Naive thymus-derived CD4-positive, alpha-beta T cell (primary cell): ENCODE data around the gene IGSF8. TPM values are rescaled to one million over a fixed set of nuclear protein-coding genes. Genes with fewer than 3 reads are reported as not detected.

Experiments used
- ATAC-seq: fragments of 150-1000 bp; cut with Tn5 transposase; 2 replicates; pipeline ENCODE4 v1.10.0; 2021; ENCODE audit warnings: mild to moderate bottlenecking, moderate library complexity
- CTCF ChIA-PET: fragments of 350-600 bp; sonication (Branson Sonifier 250); formaldehyde crosslinking; loops from one replicate; lab custom pipeline; 2021; ENCODE audit warnings: antibody characterized with exemption; lab: Charles Lee
- POLR2A ChIA-PET: fragments of 350-600 bp; sonication (Branson Sonifier 250); formaldehyde crosslinking; loops from one replicate; lab custom pipeline; 2021; ENCODE audit warnings: antibody characterized with exemption, inconsistent platforms; lab: Charles Lee
- DNase-seq, 9 donors: peaks; one replicate each; pipeline versions ENCODE4 v3.0.0 to v3.0.0-alpha.2; 2020 to 2022; ENCODE audit warnings: mixed read lengths in 1 of 9
- H3K27ac ChIP-seq: one replicate; pipeline ENCODE4 v1.7.0; 2013; ENCODE audit warnings: mild to moderate bottlenecking, low read depth, low read length, moderate library complexity
- H3K27me3 ChIP-seq, 2 donors: one replicate each; pipeline ENCODE4 v1.7.0; 2013; ENCODE audit warnings: low read length in 2 of 2, mild to moderate bottlenecking in 2 of 2, moderate library complexity in 2 of 2; ENCODE audit not compliant: control insufficient read depth in 2 of 2, insufficient read depth in 2 of 2
- H3K36me3 ChIP-seq, 3 experiments: 1 replicate in 2 of 3; 2 replicates in 1 of 3; pipeline ENCODE4 v1.7.0; 2013; ENCODE audit warnings: low read length in 3 of 3, mild to moderate bottlenecking in 3 of 3, moderate library complexity in 1 of 3; ENCODE audit not compliant: insufficient read depth in 3 of 3, control insufficient read depth in 2 of 3
- H3K4me1 ChIP-seq, 2 donors: one replicate each; pipeline ENCODE4 v1.7.0; 2013; ENCODE audit warnings: low read length in 2 of 2, mild to moderate bottlenecking in 2 of 2, moderate library complexity in 1 of 2; ENCODE audit not compliant: control insufficient read depth in 2 of 2, insufficient read depth in 2 of 2
- H3K4me3 ChIP-seq: 2 replicates; pipeline ENCODE4 v1.7.0; 2013; ENCODE audit warnings: mild to moderate bottlenecking, low read length
- H3K9me3 ChIP-seq, 3 experiments: 1 replicate in 2 of 3; 2 replicates in 1 of 3; pipeline ENCODE4 v1.7.0; 2013; ENCODE audit warnings: low read length in 3 of 3; ENCODE audit not compliant: control insufficient read depth in 2 of 3
- H3K27ac Mint-ChIP-seq, 9 donors: one replicate each; pipeline ENCODE4 v1.8.0; 2020 to 2022; ENCODE audit warnings: mixed read lengths in 9 of 9, mild to moderate bottlenecking in 8 of 9, moderate library complexity in 5 of 9, inconsistent platforms in 2 of 9
- H3K27me3 Mint-ChIP-seq, 5 donors: one replicate each; pipeline ENCODE4 v1.8.0; 2021 to 2022; ENCODE audit warnings: mixed read lengths in 5 of 5, mild to moderate bottlenecking in 1 of 5
- H3K36me3 Mint-ChIP-seq, 5 donors: one replicate each; pipeline ENCODE4 v1.8.0; 2020 to 2022; ENCODE audit warnings: mixed read lengths in 5 of 5, mild to moderate bottlenecking in 3 of 5, inconsistent platforms in 1 of 5
- H3K4me1 Mint-ChIP-seq, 7 donors: one replicate each; pipeline ENCODE4 v1.8.0; 2020 to 2022; ENCODE audit warnings: mixed read lengths in 7 of 7, mild to moderate bottlenecking in 3 of 7, inconsistent platforms in 1 of 7
- H3K4me3 Mint-ChIP-seq, 10 donors: one replicate each; pipeline ENCODE4 v1.8.0; 2020 to 2022; ENCODE audit warnings: mild to moderate bottlenecking in 10 of 10, mixed read lengths in 10 of 10, moderate library complexity in 6 of 10, inconsistent platforms in 2 of 10
- H3K9me3 Mint-ChIP-seq, 11 donors: one replicate each; pipeline ENCODE4 v1.8.0; 2020 to 2022; ENCODE audit warnings: mixed read lengths in 11 of 11, mild to moderate bottlenecking in 4 of 11, inconsistent platforms in 1 of 11, moderate library complexity in 1 of 11
- intact Hi-C, 2 donors: fragments of 100-400 bp; cut with micrococcal nuclease; formaldehyde crosslinking; loops; one replicate each; pipeline ENCODE4 v1.15.1; 2023
- polyA plus RNA-seq, 2 donors: library from polyadenylated mRNA; unstranded; fragments of 300-500 nt; fragmentation: Illumina TruSeq; gene quantifications; one replicate each; pipeline ENCODE4 v1.2.3, GENCODE V29; 2021
- total RNA-seq, 6 experiments: library from RNA in 5 of 6; stranded (reverse) in 5 of 6; gene quantifications; 1 replicate in 5 of 6; 2 replicates in 1 of 6; pipeline ENCODE4 v1.2.3 and lab custom pipeline; 2021 to 2026

The IGSF8 gene
- total and polyA plus RNA-seq, 7 experiments from 2014 or later: 31.9 to 68.7 (median 44.8) TPM

- H3K9me3 Mint-ChIP-seq: peaks cover 0 to 2% (median 0%) of the 10 kb centered on the region in 11 donors
- Histone ChIP-seq H3K4me3 (no peak overlapping the region), H3K9me3 (no peaks in the 10 kb centered on the region), H3K27me3 (no peaks in the 10 kb centered on the region), H3K27ac (no peak overlapping the region), H3K4me1 (no peaks in the 10 kb centered on the region), H3K36me3 (no peaks in the 10 kb centered on the region)
- H3K27me3 Mint-ChIP-seq: peaks cover 0 to 23% (median 4%) of the 10 kb centered on the region in 5 donors
- ATAC-seq (no peak), DNase-seq (no peak)
- no peak overlapping the region for H3K27ac Mint-ChIP-seq
- POLR2A ChIA-PET: no interaction called here
- H3K4me1 Mint-ChIP-seq: peaks cover 0 to 2% (median 0%) of the 10 kb centered on the region in 7 donors
- no peak overlapping the region for H3K4me3 Mint-ChIP-seq
- intact Hi-C loops: no loop called here
- CTCF ChIA-PET: interaction anchor here (0.7 kb wide), 1 partner anchor 158 kb away, joined by 3 read pairs; no protein-coding TSS in a partner anchor
- no peaks in the 10 kb centered on the region for H3K36me3 Mint-ChIP-seq
Measured at GRCh38 chr1:160130939-160131338, 32.5 kb upstream of the IGSF8 start.

GRCh38 chr1:160130486-160130885 is 32.1 kb upstream of the IGSF8 start:
- H3K27me3 Mint-ChIP-seq: peaks cover 0 to 23% (median 4%) of the 10 kb centered on the region in 5 donors
- no peaks in the 10 kb centered on the region for H3K9me3 ChIP-seq

DNA sequence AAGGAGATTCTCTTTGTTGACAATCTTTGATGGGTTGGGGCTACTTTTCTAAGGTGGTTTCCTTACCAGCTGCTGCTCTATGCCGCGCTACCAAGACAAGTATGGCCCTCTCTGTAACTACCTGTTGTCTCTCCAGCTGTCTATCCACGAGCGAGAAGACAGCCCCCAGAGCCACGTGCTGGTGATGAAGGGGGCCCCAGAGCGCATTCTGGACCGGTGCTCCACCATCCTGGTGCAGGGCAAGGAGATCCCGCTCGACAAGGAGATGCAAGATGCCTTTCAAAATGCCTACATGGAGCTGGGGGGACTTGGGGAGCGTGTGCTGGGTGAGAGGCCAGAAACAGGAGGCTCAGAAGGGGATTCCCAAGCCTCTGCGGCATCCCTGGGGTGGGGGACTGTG is 31.5 kb upstream of the IGSF8 start:
- no peak for DNase-seq
- CTCF ChIA-PET: no interaction called here
- no peaks in the 10 kb centered on the region for H3K36me3 Mint-ChIP-seq

More at GRCh38 chr1:160130486-160130885, 32.1 kb upstream of the IGSF8 start:
- Histone ChIP-seq H3K36me3 (no peaks in the 10 kb centered on the region), H3K4me3 (no peak overlapping the region), H3K4me1 (no peaks in the 10 kb centered on the region), H3K27ac (no peak overlapping the region), H3K27me3 (no peaks in the 10 kb centered on the region)
- intact Hi-C loops: no loop called here
- ATAC-seq: no peak
- ChIA-PET POLR2A (no interaction called here), CTCF (interaction anchor here (0.7 kb wide), 1 partner anchor 158 kb away, joined by 3 read pairs; no protein-coding TSS in a partner anchor)
- H3K9me3 Mint-ChIP-seq: peaks cover 0 to 2% (median 0%) of the 10 kb centered on the region in 11 donors
- H3K4me3 Mint-ChIP-seq: no peak overlapping the region
- DNase-seq: no peak
- no peak overlapping the region for H3K27ac Mint-ChIP-seq
- H3K36me3 Mint-ChIP-seq: no peaks in the 10 kb centered on the region
- H3K4me1 Mint-ChIP-seq: peaks cover 0 to 2% (median 0%) of the 10 kb centered on the region in 7 donors

DNA sequence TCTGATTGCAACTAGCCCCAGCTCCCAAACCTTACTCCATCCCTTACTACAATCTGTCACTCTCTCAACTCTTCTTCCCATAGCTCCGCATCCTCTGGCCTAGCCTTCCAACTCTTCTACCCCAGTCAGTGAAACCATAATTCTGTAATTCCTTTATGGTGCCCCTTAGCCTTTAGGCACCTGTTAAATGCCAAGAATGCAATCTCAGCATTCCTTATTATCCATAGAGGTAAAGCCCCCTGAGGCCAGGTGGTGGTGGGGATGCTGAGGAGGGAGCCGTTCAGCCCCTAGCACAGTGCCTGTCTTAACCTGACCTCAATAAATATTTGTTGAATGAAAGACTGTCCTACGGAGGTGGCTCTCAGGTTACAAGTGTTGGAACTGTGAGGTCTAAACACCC is 31.1 kb upstream of the IGSF8 start:
- Mint-ChIP-seq H3K4me3 (no peak overlapping the region), H3K36me3 (no peaks in the 10 kb centered on the region), H3K4me1 (no peaks in the 10 kb centered on the region), H3K27me3 (peaks cover 0 to 23% (median 4%) of the 10 kb centered on the region in 5 donors), H3K27ac (no peak overlapping the region), H3K9me3 (peaks cover 0 to 2% (median 0%) of the 10 kb centered on the region in 11 donors)
- H3K27ac ChIP-seq: no peak overlapping the region
- no peak overlapping the region for H3K4me3 ChIP-seq
- ATAC-seq: no peak
- no peaks in the 10 kb centered on the region for H3K4me1 ChIP-seq
- intact Hi-C loops: no loop called here
- no peak for DNase-seq
- H3K27me3 ChIP-seq: no peaks in the 10 kb centered on the region
- H3K9me3 ChIP-seq: no peaks in the 10 kb centered on the region
- ChIA-PET CTCF (no interaction called here), POLR2A (no interaction called here)
- no peaks in the 10 kb centered on the region for H3K36me3 ChIP-seq

More for the DNA sequence above, 31.5 kb upstream of the IGSF8 start:
- ATAC-seq: no peak
- Mint-ChIP-seq H3K9me3 (peaks cover 0 to 2% (median 0%) of the 10 kb centered on the region in 11 donors), H3K4me3 (no peak overlapping the region), H3K4me1 (no peaks in the 10 kb centered on the region), H3K27me3 (peaks cover 0 to 23% (median 4%) of the 10 kb centered on the region in 5 donors), H3K27ac (no peak overlapping the region)
- no peaks in the 10 kb centered on the region for H3K9me3 ChIP-seq
- no peaks in the 10 kb centered on the region for H3K36me3 ChIP-seq
- H3K4me3 ChIP-seq: no peak overlapping the region
- H3K27ac ChIP-seq: no peak overlapping the region
- POLR2A ChIA-PET: no interaction called here
- H3K27me3 ChIP-seq: no peaks in the 10 kb centered on the region
- H3K4me1 ChIP-seq: no peaks in the 10 kb centered on the region
- intact Hi-C loops: no loop called here

DNA sequence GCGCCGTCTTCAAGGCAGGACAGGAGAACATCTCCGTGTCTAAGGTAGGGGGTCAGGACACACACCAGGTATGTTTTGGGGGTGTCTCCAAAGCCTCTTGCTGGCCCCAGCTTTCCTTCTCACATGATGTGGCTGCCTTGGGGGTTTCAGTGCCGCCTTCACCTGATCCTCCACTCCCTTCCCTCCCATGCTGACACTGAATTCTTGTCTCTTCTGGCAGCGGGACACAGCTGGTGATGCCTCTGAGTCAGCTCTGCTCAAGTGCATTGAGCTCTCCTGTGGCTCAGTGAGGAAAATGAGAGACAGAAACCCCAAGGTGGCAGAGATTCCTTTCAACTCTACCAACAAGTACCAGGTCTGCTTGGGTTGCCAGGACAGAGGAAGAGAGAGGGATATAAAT is 30.6 kb upstream of the IGSF8 start:
- CTCF ChIA-PET: no interaction called here
- intact Hi-C loops: no loop called here
- no peak overlapping the region for H3K4me3 ChIP-seq
- no peak for ATAC-seq
- no peak overlapping the region for H3K27ac ChIP-seq
- no peaks in the 10 kb centered on the region for H3K9me3 ChIP-seq
- H3K36me3 Mint-ChIP-seq: no peaks in the 10 kb centered on the region
- H3K27me3 Mint-ChIP-seq: peaks cover 0 to 23% (median 4%) of the 10 kb centered on the region in 5 donors
- no peak overlapping the region for H3K4me3 Mint-ChIP-seq
- H3K27me3 ChIP-seq: no peaks in the 10 kb centered on the region
- no peak for DNase-seq
- H3K9me3 Mint-ChIP-seq: peaks cover 0 to 2% (median 0%) of the 10 kb centered on the region in 11 donors
- H3K36me3 ChIP-seq: no peaks in the 10 kb centered on the region
- H3K4me1 Mint-ChIP-seq: no peaks in the 10 kb centered on the region
- H3K27ac Mint-ChIP-seq: no peak overlapping the region
- no peaks in the 10 kb centered on the region for H3K4me1 ChIP-seq
- POLR2A ChIA-PET: no interaction called here

GRCh38 chr1:160128636-160129035 is 30.2 kb upstream of the IGSF8 start:
- POLR2A ChIA-PET: no interaction called here
- no peaks in the 10 kb centered on the region for H3K4me1 Mint-ChIP-seq
- CTCF ChIA-PET: no interaction called here

GRCh38 chr1:160127865-160128523 is 29.6 kb upstream of the IGSF8 start:
- Histone ChIP-seq H3K4me1 (no peaks in the 10 kb centered on the region), H3K27me3 (no peaks in the 10 kb centered on the region), H3K27ac (no peak overlapping the region), H3K4me3 (no peak overlapping the region), H3K36me3 (no peaks in the 10 kb centered on the region), H3K9me3 (no peaks in the 10 kb centered on the region)
- peaks cover 0 to 2% (median 0%) of the 10 kb centered on the region in 11 donors for H3K9me3 Mint-ChIP-seq
- POLR2A ChIA-PET: no interaction called here
- no peaks in the 10 kb centered on the region for H3K4me1 Mint-ChIP-seq
- ATAC-seq: no peak
- H3K36me3 Mint-ChIP-seq: no peaks in the 10 kb centered on the region
- no peak for DNase-seq
- H3K27me3 Mint-ChIP-seq: peaks cover 0 to 23% (median 4%) of the 10 kb centered on the region in 5 donors
- no peak overlapping the region for H3K27ac Mint-ChIP-seq
- intact Hi-C loops: no loop called here
- CTCF ChIA-PET: no interaction called here
- no peak overlapping the region for H3K4me3 Mint-ChIP-seq

More at GRCh38 chr1:160128636-160129035, 30.2 kb upstream of the IGSF8 start:
- Histone ChIP-seq H3K36me3 (no peaks in the 10 kb centered on the region), H3K9me3 (no peaks in the 10 kb centered on the region), H3K4me1 (no peaks in the 10 kb centered on the region), H3K27ac (no peak overlapping the region), H3K27me3 (no peaks in the 10 kb centered on the region), H3K4me3 (no peak overlapping the region)
- peaks cover 0 to 23% (median 4%) of the 10 kb centered on the region in 5 donors for H3K27me3 Mint-ChIP-seq
- H3K27ac Mint-ChIP-seq: no peak overlapping the region
- no peak for ATAC-seq
- no peaks in the 10 kb centered on the region for H3K36me3 Mint-ChIP-seq
- no peak overlapping the region for H3K4me3 Mint-ChIP-seq
- intact Hi-C loops: no loop called here
- peaks cover 0 to 2% (median 0%) of the 10 kb centered on the region in 11 donors for H3K9me3 Mint-ChIP-seq
- no peak for DNase-seq
